Stimulated activated CD8-positive, alpha-beta memory T cell treated with anti-CD3 and anti-CD28 coated beads, Interleukin-4, amount 100 ng/mL, for 48 hours (primary cell): ENCODE data around the gene GXYLT2.
A peak's percentile ranks its signal among the peaks of the same experiment; 100 is the strongest.

Experiments
- DNase-seq: peaks from one replicate; pipeline ENCODE4 v3.0.0-alpha.2; 2020

The GXYLT2 gene

GRCh38 chr3:72941245-72941644 lies 53.4 kb downstream of the GXYLT2 start:
- no peak for DNase-seq

DNA sequence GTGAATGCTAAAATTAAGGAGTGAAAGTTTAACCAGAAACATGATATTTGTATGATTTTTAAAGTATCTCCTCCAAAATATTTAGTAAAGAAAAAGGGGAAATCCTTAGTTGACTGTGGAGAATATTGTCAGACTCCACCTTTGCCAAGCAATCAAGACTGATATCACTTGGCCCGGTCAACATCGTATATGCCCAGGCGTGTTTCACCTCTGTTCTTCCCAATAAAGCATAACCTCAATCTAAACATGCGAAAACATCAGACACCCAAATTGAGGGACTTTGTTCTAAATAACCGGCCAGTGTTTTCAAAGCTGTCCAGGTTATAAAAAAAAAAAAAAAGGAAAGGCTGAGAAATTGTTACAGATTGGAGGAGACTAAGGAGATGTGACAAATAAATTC lies 54.6 kb downstream of the GXYLT2 start:
- no peak for DNase-seq

GRCh38 chr3:72944696-72945095 lies 56.9 kb downstream of the GXYLT2 start:
- DNase-seq: no peak

DNA sequence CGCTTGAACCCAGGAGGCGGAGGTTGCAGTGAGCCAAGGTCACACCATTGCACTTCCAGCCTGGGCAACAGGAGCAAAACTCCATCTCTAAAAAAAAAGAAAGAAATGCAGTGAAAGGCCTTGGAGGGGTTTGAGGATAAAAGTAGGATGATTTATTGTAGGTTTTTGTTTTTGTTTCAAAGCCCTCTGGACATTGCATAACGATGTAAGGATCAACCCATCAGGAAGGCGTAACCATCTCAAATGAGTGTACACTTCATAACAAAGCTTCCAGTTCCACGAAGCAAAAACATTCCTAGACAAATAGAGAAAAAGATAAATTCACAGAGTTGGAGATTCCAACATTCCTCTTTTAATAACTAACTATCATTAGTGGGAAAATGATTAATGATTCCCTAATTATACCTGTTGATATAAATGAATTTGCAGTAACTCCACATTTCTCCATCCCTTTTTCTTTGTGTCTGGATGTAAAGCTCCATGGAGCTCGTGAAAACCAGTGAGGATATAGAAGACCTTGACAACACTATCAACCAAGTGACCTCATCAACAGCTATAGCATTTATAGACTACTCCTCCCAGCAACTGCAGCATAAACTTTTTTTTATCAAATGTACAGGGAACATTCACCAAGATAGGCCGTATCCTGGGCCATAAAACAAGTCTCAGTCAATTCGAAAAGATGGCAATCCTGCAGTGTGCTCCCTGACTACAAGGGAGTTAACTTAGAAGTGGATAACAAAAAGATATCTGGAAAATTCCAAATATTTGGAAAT lies 60.1 kb downstream of the GXYLT2 start:
- no peak for DNase-seq

- no peak for DNase-seq
Measured at GRCh38 chr3:72949016-72949415, 61.2 kb downstream of the GXYLT2 start.

DNA sequence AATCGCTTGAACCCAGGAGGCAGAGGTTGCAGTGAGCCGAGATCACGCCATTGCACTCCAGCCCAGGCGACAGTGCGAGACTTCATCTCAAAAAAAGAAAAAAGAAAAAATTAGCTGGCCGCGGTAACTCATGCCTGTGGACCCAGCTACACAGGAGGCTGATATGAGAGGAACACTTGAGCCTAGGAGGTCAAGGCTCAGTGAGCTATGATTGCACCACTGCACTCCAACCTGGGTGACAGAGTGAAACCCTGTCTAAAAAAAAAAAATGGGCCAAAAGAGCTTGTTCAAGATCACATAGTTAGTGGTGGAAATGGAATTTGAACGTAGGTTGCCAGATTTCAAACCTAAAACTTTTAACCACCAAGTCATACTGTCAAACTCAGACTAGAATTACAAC lies 62.5 kb downstream of the GXYLT2 start:
- no peak for DNase-seq

GRCh38 chr3:72950801-72951200 lies 63.0 kb downstream of the GXYLT2 start:
- DNase-seq: no peak

DNA sequence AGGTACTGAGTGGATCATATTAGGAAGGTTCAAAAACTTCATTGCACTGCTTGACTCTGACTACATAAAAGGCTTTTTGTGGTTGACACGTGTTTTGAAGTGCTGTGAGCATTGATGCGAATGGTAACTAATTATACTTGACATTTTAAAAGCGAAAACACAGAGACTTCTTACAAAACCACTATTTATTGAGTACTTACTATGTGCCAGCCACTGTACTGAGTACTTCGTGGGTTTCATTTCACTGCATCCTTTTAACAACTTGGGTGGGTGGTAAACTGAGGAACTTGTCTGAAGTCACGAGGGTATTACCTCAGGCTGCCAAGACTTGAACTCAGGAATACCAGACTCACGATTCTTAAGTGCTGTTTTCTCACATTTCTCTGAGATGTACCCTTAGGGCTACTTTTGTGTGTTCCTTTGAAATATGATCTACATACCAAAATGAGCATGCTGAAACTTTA lies 63.4 kb downstream of the GXYLT2 start:
- DNase-seq: no peak

GRCh38 chr3:72953325-72953956 lies 65.6 kb downstream of the GXYLT2 start:
- DNase-seq: no peak

- DNase-seq: no peak
Measured at GRCh38 chr3:72957297-72957696, 69.5 kb downstream of the GXYLT2 start.

- no peak for DNase-seq
Measured at GRCh38 chr3:72959336-72959735, 71.5 kb downstream of the GXYLT2 start.

GRCh38 chr3:72960812-72961518 lies 73.1 kb downstream of the GXYLT2 start:
- peak; percentile 35 for DNase-seq

GRCh38 chr3:72961752-72962151 lies 73.9 kb downstream of the GXYLT2 start:
- no peak for DNase-seq

GRCh38 chr3:72962317-72962716 lies 74.5 kb downstream of the GXYLT2 start:
- DNase-seq: no peak

DNA sequence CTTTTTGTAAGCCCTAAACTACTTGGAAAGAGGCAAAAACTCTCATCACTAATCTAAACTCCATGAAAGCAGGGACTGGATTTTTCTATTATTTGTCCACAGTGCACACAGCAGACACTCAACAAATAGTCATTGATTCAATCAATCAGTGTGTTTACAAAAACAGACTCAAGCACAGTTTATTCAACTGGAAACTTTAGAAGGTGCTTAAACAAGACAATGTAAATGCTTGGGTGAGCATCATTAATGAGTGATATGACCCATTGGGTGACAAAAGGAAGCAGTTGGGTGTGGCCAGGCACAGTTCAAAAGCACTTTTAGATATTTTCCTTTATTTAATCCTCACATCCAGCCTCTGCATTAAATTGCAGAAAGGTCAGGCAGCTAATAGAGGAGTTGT lies 76.8 kb downstream of the GXYLT2 start:
- DNase-seq: no peak

DNA sequence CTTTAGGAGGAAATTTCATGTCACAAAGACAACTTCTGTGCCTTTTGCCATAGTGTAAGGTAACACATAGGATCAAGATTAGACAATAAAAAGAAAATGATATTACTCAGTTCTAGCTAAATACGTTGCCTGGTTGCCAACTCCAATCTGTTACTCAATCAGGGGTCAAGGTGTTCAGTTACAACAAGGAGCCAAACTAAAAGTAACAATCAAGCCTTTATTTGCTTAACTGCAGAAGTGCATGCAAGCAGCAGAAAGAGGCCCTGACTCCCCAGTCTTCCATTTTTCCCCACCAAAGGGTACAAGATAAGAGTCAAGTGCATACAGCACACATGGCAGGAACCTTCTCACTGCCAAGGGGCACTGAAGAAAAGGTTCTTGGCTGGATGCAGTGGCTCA lies 80.4 kb downstream of the GXYLT2 start:
- no peak for DNase-seq

DNA sequence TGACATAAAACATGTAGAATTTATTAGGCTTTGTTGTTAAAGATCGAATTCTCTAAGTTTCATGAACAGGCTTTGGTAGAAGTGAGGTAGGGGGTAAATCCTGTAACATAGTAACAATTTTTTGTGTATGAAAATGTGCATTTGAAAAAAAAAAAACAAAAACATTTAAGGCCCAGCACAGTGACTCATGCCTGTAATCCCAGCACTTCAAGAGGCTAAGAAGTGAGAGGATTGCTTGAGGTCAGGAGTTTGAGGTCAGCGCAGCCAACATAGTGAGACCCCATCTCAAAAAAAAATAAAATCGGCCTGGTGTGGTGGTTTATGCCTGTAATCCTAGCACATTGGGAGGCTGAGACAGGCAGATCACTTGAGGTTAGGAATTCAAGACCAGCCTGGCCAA lies 81.9 kb downstream of the GXYLT2 start:
- DNase-seq: no peak

DNA sequence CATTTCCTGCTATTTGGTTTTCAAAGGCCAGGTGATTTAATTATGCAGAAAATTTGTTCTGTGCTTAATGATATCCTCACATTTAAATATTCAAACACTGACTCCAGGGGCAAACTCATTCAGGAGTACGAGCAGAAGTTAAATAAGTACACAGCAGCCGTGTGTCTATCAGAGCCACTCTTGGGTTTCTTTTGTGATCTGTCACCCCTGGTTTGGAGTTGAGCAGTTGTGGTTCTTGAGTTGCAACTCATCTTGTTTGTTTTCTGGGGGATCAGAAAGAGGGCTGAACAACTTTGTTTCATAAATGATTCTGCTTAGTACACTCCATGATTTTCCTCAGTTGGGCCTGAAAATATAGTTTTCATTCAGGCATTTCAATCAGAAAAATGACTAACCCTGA lies 83.1 kb downstream of the GXYLT2 start:
- no peak for DNase-seq

DNA sequence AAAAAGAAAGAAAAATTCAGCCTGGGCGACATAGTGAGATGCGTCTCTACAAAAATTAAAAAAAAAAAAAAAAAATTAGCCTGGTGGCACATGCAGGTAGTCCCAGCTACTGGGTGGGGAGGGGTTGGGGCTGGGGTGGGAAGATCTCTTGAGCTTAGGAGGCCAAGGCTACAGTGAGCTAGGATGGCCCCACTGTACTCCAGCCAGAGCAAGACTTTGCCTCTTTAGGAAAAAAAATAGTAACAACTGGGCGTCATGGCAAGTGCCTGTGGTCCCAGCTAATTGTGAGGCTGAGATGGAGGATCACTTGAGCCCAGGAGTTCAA lies 84.8 kb downstream of the GXYLT2 start:
- no peak for DNase-seq

GRCh38 chr3:72973031-72973723 lies 85.3 kb downstream of the GXYLT2 start:
- DNase-seq: no peak

DNA sequence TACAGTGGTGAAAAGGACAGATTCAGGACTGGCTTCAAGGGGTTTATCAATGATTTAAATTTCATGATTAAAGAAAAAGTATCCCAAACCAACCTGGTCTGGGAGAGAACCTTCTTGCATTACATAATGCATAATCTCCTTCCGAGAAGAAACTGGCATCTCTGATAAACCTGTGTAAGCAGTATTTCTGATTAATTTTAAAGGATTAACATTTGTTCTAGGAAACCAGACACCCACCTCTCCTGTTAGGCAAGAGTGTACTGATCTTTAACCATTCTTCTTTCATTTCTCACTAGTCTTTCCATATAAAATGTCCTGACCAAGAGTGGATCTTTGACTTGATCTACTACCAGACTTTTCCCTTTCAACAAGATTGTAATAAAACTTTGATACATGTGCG lies 85.9 kb downstream of the GXYLT2 start:
- DNase-seq: no peak

- DNase-seq: peak; percentile 6
Measured at GRCh38 chr3:72974956-72975355, 87.1 kb downstream of the GXYLT2 start.

GRCh38 chr3:72976281-72976741 lies 88.5 kb downstream of the GXYLT2 start:
- DNase-seq: no peak
